Eye (tissue), 1 donor: ENCODE data around the gene HEG1.

Source experiments
- DNase-seq: peaks from one replicate; pipeline ENCODE4 v3.0.0-alpha.2; 2015

Gene HEG1

DNA sequence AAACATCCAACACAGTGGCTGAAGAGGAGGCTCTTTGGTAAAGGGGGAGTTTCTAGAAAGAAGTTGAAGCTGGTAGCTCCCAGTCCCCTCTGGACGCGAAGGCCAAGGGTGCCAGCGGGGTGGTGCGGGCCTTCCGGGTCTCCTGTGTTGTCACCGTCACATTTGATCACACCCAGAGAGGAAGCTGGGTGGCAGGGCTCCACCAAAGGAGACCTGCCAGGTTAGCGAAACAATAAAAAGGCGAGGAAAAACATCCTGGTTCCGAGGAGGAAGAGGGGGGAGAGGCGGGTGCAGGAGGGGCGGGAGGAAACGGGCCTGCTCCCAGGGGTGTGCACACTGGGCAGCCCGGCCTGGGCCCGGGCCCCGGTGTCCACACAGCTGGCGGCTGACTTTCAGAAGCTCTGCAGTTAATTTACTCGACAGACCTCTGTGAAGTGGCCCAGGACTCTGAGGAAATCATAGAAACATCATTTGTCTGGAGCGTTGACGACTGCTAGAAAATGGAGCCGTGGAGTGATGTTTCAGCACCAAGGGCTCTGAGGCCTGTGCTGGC is 12.1 kb downstream of the HEG1 start:
- no peak for DNase-seq

DNA sequence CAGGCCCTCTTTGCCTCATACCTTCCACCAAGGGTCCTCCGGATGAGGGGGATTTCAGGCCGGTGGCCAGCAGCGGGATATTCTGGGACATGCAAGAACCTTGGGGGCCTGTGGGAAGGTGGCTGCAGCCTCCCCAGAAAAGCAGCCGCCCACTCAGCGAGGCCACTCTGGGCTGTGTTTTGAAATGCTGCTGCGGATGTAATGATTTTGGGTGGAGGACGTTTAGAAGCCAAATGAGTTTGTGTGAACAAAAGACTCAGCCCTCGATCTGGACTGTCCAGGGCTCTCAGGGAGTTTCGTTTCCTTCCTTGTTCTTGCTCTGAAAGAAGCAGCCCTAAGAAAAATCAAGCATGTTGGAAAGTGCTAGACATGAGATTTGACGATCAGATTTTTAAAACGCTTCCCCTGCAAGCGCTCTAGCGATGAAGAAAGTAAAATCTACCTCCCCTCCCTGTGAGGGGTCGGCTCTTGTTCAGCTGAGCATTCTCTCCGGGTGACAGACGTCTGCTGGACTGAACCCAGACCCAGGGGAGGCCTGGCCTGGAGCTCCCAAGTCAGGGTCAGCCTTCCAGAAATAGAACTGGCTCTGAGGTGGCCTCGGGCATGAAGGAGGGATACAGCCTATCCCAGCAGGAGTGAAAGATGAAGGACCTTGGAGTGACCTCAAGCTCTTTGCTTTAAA is 12.9 kb downstream of the HEG1 start:
- DNase-seq: peak; percentile 57

- peak; percentile 85 for DNase-seq
These were observed 16.4 kb downstream of the HEG1 start for GRCh38 chr3:125039131-125040100.

- DNase-seq: no peak
These were observed 18.2 kb downstream of the HEG1 start for GRCh38 chr3:125037498-125038150.

DNA sequence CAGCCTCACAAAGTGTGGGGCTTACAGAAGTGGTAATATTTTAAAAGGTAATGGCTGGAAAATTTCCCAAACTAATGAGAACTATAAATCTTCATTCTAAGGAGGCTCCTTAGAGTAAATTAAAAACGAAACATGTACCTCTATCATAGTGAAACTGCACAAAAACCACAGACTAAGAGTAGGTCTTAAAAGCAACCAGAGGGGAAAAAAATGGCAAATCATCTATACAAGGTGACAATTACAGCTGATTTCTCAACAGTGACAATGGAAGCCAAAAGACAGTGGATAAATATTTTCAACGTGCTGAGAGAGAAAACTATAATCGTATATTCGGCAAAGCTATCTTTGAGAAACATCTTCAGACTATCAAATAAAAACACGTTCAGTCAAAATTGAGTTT is 20.6 kb downstream of the HEG1 start:
- no peak for DNase-seq

DNA sequence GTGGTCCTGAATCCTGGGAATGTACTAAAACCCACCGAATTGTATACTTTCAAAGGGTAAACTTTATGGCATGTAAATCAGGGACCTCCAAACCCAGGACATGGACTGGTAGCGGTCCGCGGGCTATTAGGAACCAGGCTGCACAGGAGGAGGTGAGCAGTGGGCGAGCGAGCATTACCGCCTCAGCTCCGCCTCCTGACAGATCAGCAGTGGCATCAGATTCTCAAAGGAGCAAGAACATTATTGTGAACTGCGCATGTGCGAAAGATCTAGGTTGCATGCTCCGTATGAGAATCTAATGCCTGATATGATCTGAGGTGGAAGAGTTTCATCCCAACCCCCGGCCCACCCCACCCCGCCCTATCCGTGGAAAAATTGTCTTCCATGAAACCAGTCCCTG is 22.2 kb downstream of the HEG1 start:
- DNase-seq: no peak

GRCh38 chr3:125033135-125033534 is 22.7 kb downstream of the HEG1 start:
- no peak for DNase-seq

DNA sequence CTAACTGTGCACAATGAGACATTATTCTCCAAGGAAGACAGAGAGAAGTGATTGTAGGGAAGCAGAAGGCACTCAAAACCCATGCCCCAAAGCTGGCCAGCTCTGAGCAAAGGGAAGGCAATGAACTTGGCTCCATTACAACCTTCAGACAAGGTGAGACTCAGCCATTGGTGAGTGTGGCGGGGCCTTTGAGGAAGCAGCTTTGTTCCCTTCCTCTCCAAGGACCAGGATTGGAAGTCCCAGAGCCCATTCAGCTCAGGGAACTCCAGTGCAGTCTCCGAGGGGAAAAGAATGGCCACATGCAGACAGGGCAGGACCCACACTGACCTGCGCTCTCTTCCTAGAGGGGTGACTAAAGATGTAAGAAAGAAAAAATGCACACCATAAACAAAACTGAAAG is 23.1 kb downstream of the HEG1 start:
- no peak for DNase-seq

GRCh38 chr3:125032100-125032643 is 23.6 kb downstream of the HEG1 start:
- no peak for DNase-seq

DNA sequence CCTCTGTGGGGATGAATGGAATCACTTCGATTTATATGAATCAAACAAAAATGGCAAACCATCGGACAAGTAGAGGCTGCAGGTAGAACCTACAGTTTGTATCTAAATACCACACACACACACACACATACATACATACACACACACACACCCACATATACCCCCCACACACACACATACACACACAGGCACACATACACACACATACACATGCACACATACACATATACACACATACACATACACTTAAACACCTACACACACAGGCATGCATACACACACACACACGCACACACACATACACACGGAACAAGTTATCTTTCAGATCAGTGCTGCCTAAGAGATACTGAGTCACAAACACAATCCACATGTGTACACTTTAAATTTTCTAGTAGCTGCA is 24.3 kb downstream of the HEG1 start:
- DNase-seq: no peak

DNA sequence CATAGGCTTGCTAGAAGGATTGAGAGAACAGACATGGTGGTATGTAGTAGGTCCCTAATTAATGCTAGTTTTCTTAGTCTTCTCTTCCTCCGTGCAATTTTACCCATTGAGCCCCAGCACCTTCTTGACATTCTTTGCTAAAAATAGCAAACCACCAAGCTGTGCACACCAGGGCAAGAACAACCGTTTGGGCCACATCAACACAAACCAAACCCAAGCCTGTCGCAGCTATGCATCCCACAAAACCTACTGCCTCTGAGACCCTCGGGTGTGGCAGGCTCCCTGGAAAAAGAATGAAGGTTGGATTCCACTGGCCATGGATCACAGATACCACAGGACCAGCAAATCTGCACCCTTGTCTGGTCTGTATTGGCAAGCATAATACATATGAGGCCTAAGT is 27.1 kb downstream of the HEG1 start:
- no peak for DNase-seq

DNA sequence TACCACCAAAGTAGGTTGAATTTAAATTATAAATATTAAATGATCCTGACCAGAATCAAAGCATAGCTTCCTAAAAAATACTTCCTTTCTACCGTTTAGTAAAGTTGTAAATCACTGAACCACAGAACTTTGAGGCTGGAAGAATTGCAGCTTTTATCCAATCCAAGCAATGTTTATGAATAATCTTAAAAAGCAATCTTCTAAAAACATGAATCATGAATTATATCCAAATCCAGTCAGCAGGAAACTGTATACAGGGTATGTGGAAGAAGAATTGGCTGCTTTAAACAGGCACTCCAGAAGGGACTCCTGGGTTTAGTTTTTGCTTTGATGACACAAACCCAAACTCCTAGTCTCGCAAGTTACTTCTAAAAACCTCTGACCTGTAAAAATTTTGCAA is 30.2 kb downstream of the HEG1 start:
- no peak for DNase-seq

- DNase-seq: no peak
These were observed 31.0 kb downstream of the HEG1 start for GRCh38 chr3:125024817-125025216.

DNA sequence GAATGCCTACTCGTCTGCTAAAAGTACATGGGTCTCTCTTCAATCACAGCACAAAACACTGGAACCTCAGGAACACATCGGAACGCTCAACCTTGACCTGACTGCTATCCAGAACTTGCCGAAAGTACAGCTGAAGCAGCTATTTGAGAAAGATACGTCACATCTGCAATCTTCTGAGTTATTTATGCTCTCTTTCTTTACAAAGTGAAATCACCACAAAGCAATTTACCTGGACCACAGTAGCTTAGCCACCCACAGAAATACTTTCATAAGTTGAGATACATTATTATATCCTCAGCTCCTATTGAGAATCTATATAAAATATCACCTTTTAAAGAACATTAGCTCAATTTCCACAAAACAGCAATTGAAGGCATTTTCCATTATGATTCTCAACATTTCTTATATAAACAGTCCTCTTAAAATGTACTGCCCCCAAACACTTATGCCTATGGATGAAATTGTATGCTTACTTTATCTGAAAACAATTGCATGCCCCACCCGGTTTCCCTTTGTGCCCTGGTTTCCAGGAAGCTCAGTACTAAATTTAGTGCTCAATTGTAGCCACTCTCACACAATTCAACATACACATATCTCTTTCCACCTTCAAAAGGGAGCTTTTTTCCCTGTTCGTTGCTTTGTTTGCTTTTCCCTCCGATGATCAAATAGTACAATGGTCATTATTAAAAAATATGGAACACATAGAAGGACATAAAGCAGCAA is 31.8 kb downstream of the HEG1 start:
- no peak for DNase-seq

GRCh38 chr3:125022206-125022605 is 33.6 kb downstream of the HEG1 start:
- DNase-seq: no peak

DNA sequence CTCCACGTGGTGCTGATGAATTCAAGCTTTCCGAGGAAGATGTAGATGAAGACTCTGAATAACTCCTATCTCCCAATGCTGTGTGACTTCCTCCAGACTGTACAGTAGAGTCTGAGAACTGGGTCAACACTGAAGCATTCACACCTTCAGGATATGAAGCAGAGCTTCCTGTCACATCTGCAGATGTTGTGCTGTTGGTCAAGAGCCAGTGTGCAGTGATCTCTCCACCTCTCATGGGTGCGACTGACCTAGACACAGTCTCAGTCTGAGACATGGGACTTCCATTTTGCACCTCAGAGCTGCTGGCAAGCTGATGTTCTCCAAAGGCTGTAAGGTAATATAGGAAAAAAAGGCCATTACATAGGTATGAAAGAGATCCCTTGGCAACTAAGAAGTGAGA is 36.5 kb downstream of the HEG1 start:
- no peak for DNase-seq

- DNase-seq: no peak
These were observed 38.4 kb downstream of the HEG1 start for GRCh38 chr3:125017406-125017805.

DNA sequence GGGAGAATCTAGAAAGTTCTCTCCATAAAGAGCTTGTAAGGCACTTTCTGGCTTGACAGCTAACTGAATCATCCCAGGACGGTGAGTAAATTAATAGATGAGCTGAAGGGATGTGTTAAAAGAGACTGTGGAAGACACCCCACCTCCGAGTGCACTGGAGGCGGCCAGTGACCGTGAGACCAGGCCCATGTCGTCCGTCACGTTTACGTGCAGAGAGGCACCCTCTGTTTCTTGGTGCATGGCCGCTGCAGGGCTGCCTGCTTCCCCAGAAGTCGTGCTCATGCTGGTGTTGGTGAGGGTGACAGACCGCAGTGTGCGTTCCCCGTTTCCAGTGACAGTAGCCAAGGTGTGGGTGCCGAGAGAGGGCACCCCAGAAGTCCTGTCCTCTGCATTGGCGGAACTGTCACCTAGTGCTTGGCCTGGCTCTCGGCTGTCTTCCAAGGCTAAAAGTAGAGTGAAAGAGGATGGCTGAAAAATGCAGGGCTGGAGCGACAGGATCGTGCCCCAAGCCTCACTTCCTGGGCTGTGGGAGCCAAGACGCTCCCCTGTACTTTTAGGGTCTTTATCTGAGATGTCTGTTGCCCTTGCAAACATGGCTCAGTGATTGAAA is 41.1 kb downstream of the HEG1 start:
- DNase-seq: no peak

DNA sequence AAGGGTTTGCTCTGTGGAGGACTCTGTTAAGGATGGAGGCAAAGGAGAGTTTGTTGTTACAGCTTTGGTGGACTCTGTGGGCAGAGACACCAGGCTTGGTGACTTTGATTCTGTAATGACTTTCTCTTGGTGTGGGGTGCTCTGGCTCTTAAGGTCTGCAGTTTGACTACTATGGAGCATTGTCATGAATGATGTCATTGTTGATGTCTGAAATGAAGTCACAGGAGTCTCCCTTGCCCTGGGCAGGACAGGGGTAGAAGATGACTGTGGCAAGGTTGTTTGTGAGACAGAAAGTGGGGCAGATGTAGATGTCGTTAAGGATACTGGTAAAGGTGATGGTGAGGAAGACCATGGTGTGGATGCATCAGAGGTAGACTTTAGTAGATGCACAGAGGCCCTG is 42.7 kb downstream of the HEG1 start:
- no peak for DNase-seq

DNA sequence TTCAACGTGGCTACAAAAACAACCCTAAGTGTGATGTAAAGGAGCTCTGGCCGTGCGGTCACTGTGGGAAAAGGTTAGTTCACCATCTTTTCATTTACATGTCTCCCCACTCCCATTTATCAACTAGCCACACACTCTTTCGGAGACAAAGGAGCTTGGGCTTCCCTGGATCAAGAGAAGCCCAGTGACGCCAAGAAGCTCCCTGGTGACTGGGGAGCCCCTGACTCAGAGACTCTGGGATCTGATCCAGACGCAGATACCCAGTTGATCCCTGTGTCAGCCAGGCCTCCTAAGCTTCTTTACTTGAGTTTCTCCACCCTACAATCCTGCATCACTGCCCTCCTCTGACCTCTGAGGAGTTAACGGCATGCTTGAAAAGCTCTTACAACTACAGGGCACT is 43.9 kb downstream of the HEG1 start:
- DNase-seq: no peak

DNA sequence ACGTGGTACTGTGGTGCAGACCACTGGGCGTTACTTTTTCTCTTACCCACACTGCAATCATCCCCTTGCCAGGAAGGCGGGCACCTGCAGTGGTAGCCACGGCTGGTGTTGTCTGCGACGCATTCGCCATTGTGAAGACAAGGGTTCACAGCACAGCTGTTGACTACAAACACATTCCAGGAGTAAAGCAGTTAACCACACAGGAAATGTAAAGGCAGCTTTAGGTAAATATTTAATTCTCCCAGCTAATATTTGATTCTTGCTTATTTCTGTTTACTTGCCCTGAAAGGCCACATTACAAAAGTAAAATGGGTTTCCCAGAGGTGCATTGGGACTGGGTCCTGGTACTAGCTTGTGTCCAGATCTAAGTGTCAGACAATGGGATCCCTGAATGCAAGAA is 45.4 kb downstream of the HEG1 start:
- DNase-seq: no peak

GRCh38 chr3:125008766-125009165 is 47.0 kb downstream of the HEG1 start:
- no peak for DNase-seq
